ENCODE measurements around the gene ZNF536. TPM values are rescaled to one million over a fixed set of nuclear protein-coding genes. Genes with fewer than 3 reads are reported as not detected.
A peak's percentile ranks its signal among the peaks of the same experiment; 100 is the strongest.
"Not testable (repeated sequence)": the region's sequence is repeated elsewhere in the genome, so short reads cannot be mapped to it uniquely, and the experiment has no call there.

ZNF536 gene
- total RNA-seq, 2 donors from 2014 or later = 0.79 to 2.5 TPM

DNA sequence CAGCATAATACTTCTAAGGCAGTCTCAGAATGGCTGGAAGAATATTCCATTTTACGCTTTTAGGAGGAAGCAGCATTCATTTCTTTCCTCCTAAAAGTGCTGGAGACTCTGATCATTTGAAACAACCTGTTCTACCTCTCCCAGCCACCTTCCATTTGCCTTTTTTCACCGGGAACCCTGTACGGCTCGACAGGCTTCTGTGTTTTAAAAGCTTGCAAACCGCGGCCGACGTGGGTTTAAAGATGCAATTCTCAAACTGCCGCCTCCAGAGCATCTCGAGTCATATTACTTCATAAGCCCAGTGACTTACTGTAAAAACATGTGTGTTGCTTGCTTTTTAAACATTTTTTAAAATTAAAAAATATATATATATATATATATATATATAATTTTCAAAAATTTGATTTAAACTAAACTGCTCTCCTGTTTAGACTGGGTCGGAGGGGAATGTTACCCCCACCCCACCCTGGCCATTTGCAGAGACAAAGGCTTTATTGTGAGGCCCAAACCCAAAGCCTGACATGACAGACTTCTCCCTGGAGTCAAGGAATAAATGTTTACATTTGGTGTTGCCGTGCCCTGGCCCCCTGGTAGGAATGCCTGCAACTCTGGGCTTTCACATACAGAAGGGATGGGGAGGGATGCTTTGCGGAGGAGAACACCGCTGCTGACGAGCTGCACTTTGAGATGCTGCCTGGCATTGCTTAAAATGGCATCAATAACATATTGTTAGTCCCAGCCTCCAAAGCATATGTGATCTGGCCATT, 30.4 kb downstream of the ZNF536 start:
- no peak for ATAC-seq
- no peak for DNase-seq
- intact Hi-C loops (cut with DNase I, micrococcal nuclease) = no loop called here

DNA sequence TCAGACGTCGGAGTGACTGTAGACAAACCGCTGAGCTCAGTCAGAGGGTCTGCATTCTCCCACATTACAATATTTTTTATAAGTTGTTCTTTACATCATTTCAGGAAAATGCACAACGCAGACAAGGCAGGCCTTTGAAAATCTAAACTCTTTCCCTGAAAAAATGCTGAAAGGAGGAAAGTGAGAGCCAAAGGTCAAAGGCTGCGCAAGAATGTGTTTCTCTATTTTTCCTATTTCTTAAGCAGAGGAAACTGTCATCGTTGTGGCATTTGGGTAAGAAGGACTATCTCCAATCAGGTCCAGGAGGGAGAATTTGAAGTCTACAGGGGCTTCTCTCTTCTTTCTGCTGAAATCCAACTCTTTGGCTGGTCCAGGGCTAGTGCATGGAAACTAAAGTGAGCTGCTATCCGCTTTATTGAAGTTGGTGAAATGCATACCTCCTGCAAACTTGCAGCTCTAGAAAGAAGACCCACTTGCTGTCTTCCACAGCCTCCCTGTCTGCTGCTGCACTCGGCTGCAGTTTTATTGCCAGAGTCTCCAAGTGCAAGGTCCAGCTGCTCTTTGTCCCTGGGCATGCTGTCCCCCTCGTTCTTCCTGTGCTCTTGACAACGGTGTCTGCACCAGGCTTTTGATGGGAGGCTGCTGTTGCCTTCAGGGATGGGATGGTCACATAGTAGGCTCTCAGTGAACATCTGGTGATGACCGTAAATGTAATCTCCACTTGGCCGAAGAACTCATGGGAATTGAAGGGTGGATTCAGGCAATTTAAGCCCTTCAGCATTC, 31.2 kb downstream of the ZNF536 start:
- no peak for ATAC-seq
- intact Hi-C loops (cut with DNase I, micrococcal nuclease) = no loop called here
- no peak for DNase-seq

DNA sequence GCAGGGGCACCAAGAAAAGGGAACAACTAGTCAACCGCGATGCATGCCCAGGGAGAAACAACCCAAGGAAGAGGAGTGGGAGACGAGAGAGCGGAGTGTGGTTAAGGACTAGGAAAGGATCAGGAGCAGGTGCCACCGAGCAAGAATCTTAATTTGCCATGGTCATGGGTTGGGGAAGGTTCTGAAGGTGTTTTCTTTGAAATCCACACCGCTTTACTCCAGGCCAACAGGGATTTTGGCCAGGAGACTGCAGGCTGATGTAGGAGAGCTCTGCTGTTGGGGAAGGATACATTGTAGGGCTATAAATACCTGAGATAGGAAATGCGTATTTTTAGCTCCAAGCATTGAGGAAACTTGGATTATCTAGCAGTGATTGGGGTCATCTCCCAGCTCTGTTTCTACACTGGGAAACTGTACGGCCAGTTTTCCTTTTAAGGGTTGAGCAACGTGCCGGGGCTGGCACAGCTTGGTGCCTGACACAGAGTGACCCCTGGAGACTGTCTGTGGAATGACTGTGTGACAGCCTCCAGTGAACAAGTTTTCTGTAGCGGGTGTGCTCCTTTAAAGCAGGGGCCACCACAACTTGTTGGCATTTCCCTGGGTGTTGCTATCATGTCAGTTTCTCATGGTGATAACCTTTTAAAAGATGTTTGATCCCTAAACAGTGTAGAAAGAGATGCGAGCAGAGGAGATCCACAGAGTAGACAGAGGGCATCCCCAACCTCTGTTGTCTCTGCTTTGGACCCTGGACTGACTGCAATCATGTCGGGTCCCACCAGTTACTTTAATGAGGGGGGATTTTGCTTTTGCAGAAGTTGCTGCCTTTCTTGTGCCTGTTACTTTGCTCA, 34.3 kb downstream of the ZNF536 start:
- ATAC-seq (peak; percentile 58), DNase-seq (peak in 1 of 2 donors; percentile 15)

DNA sequence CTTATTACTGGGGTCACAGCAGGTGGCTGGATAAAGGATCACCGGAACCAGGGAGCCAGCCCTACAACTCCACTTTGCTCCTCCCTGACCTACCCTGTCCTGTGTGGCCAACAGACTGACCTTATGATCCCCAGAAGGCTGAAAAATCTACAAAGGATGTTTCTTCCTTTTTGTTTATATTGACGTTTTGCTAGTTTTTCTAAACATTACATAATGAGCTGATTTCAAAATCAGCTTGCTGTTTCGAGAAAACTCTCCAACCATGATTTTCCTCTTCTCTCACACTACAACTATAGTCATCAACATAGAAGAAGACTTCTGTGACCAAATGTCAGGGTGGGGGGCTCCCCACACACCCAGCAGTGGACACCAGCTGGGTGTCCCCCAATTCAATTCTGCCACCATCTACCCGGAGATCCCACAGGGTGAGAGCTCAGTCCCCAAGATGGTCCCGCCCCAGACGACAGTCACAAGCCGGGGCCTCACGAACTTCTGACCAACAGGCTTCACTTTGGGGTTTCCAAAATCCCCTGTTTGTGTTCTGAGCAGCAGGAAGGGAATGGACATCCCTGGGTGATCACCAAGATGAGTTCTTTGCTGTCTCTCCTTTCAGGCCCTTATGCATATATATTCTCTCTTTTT, 35.0 kb downstream of the ZNF536 start:
- DNase-seq = no peak
- no peak for ATAC-seq
- intact Hi-C loops (cut with DNase I, micrococcal nuclease) = no loop called here

More for the DNA sequence above, 34.3 kb downstream of the ZNF536 start:
- intact Hi-C loops (cut with DNase I, micrococcal nuclease) = no loop called here

DNA sequence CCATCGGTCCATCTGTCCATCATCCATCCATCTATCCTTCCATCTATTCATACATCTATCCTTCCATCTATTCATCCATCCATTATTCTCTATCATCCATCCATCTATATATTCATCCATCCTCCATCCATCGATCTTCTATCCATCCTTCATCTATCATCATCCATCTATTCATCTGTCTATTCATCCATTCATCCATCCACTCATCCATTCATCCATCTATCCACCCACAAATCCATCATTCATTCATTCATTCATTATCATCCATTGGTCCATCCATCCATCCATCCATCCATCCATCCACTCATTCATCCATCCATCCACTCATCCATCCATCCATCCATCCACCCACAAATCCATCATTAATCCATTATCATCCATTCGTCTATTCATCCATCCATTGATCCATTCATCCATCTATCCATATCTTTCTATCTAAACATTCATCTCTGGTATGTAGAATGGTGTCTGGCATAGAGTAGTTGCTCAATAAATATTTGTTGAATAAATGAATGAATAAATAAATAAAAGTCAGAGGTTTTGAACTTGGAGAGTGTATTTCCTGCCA, 36.6 kb downstream of the ZNF536 start:
- ATAC-seq (no peak), DNase-seq (no peak)
- intact Hi-C loops (cut with DNase I, micrococcal nuclease) = no loop called here

DNA sequence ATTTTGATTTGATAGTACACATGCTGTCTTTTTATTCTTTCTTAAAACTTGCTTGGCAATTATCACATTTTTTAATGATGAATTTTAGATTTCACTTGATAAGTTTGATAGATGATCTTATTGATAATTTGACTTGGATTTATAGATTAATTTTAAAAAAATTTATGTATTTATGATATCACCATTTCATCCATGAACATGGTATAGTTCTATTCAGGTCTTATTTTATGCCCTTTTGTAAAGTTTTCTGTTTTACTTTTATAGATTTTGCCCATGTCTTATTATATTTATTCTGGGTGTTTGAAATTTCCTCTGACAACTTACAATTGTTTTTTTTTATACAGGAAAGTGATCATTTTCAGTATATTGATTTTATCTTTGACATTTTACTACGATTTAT, 39.5 kb downstream of the ZNF536 start:
- no peak for ATAC-seq
- intact Hi-C loops (cut with DNase I, micrococcal nuclease) = no loop called here
- no peak for DNase-seq

DNA sequence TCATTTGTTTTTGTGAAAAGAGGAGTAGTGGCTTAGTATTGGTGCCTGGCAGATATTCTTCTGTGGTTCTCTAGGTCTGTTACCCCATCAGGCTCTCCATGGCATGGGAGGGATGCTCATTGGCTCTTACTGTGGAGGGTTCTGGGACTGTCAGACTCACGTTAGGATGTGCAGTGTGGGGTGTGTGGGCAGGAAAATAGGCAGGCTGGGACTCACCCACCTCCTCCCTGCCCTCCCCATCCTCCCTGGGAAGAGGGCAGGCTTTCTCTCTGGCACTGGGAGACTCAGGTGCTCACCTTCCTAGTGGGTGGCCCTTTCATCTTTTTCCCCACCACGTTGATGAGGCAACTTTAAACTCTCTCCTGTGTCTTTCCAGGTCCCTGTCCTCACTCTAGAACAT, 44.2 kb downstream of the ZNF536 start:
- no peak for DNase-seq
- no peak for ATAC-seq
- intact Hi-C loops (cut with DNase I, micrococcal nuclease) = no loop called here

DNA sequence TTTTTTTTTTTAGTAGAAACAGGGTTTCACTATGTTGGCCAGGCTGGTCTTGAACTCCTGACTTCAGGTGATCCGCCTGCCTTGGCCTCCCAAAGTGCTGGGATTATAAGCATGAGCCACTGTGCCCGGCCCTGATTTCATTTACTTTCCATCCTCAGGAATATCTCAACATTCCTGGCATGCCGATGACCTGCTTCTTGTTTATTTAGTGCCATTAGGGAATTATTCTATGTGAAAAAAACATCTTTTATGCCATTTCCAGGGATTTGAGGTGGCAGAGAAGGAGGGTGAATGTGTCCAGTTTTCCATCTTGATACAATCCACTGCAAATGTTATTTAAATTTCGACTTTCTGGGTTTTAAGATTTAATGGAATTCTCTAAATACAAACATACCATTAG, 45.0 kb downstream of the ZNF536 start:
- intact Hi-C loops (cut with DNase I, micrococcal nuclease); ATAC-seq; DNase-seq: not testable (repeated sequence)

DNA sequence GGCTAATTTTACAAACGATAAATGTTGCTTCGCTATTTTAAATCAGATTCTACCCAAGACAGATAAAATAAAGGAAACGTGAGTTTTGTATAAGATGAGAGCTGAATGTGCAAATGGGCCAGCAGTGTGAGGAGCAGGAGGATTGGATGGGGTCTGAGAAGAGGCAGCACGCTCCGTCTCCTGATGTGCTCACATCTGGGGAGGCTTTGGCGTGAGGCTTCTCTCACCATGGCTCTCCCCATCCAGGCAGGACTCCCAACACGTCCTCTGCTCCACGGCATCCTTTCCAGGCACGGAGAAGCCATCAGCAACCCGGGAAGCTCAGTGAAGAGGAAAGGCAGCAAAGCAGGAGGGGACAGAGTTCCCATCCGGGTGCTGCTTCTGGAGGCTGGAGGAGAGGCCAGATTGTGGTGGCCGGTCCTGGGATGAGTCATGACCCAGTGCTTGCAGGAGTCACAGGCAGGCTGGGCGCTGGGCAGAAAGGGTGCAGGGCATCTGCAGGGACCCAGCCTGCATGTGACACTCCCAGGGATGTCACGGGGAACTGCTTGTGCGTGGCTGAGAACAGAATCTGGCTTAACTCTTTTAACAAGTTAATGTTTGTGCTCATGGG, 47.5 kb downstream of the ZNF536 start:
- intact Hi-C loops (cut with DNase I, micrococcal nuclease) = no loop called here
- ATAC-seq = no peak
- no peak for DNase-seq

DNA sequence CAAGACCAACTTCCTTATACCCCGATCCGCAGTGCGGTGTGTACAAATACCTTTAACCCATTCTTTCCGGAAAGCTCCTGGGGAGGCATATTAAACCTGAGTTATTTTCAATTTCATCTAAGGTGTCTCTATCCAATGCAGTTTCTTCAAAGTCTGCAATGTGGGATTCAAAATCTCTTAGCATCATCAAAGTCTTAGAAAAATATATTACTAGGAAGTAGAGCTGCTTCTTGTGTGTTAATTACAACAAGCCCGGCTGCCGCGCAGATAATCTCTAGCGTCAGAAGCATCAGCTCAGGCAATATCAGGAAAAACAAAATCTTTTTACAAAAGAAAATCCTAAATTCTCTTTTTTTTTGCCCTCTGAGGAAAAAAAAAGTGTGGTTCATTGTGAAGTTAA, 48.1 kb downstream of the ZNF536 start:
- ATAC-seq = no peak
- no peak for DNase-seq
- intact Hi-C loops (cut with DNase I, micrococcal nuclease) = no loop called here

DNA sequence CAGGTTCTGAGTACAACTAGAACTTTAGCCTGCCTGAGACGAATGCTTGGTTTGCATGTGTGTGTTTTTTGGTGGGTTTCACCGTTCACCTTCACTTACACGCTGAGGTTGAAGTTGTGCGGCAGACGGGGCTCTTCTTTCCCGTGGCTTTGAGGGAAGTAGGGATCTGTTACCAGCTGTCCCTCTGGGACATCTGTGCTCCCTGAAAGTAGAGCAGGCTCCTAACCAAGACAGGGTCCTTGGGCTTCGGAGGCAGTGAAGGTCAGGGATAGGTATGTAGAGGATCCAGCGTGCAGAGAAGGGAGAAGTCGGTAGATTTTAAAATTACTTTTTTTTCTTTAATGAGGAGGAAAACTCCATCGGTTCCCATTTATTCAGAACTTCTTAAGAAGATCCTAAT, 48.7 kb downstream of the ZNF536 start:
- DNase-seq = no peak
- no peak for ATAC-seq
- intact Hi-C loops (cut with DNase I, micrococcal nuclease) = no loop called here

DNA sequence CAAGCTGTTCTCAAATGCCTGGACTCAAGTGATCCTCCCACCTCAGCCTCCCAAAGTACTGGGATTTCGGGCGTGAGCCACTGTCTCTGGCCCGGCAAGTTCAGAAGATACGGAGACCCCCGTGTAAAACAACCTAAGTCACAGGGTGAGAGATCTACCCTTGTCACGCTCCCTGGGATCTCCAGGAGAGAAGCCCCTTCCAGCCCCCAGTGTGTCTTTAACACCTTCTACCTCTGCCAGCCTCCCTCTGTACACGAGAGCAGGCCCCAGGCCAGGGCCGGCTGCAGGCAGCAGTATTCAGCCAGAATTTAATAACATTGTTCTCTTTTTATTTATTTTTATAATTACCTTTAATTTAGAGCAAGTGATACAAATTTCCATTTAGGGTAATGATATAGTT, 49.4 kb downstream of the ZNF536 start:
- intact Hi-C loops (cut with DNase I, micrococcal nuclease) = no loop called here
- ATAC-seq = no peak
- DNase-seq = no peak

DNA sequence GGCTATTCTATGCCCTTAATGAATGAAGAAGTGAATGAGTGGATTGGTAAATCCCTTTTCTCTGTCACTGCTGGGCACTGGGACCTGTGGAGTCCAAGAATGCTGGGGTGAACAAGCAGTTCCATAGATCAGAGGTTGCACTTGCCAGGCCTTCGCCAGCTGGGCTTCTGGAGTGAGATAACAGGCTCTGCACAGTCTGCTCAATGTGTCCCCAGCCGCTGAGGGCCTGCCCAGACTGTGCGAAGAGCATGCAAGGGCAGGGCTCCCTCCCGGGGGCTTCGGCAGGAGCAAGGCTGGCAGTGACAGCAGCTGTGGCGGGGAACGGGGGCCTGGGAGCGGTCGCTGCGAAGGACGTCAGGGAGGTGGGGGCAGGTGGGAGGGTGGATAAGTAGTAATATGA, 51.3 kb downstream of the ZNF536 start:
- no peak for DNase-seq
- intact Hi-C loops (cut with DNase I, micrococcal nuclease) = no loop called here

DNA sequence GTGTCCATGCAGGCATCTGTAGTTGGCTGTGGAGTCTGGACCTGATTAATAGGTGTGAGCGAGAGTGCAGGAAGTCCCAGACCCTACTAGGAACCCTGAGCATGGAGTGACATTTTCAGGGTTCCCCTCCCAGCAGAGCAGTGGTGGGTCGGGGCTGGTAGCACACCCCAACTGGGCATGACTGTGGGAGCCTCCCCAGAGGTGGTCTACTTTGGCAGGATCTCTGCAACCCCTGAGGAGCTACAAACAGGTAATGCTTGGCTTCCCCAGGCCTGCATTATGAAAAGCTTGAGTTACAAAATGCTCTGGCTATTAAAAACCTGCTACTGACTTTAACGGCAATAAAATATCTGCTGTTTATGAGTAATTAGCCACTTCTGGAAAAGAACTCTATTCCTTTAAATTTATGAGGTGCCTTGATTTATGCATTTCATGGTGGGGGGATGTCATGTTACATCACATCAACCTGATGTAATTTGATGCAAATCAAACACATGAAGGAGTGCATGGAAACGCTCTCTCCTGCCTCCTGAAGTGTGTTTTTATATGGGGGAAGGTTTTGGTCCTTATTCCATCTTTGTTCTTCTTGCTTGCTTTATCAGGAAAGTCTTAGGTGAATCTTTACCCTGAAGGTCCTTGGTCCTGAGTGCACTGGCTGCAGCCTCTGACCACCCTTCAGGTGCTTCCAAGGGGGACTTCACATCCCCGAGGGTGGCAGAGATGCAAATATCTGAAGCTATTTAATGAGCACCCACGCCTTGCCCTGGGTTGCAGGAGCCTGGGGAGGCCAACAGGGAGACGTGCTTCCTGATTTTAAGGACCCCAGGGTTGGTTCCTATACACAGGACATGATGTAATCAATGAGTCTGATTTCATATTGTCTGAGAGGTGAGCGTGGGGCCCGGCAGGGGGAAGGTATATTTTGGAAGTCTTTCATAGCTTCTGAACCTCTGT, 54.0 kb downstream of the ZNF536 start:
- intact Hi-C loops (cut with DNase I, micrococcal nuclease) = no loop called here
- DNase-seq (no peak), ATAC-seq (no peak)

More for the DNA sequence above, 51.3 kb downstream of the ZNF536 start:
- no peak for ATAC-seq

DNA sequence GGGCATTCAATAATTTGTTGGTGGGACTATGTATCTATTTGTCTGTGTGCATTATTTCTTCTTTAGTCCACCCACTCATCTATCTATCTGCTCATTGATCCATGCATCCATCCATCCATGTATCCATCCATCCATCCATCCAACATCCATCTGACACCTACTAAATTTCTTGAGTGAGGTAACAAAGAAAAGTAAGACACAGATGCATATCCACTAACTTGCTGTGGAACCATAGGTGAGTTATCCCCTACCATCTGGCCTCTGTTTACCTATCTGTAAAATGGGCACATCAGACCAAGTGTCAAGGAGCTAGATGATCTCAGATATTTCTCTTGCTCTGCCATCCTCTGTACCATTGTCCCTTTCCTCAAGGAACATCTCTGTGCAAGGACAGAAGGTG, 54.7 kb downstream of the ZNF536 start:
- DNase-seq (no peak), ATAC-seq (no peak)
- intact Hi-C loops (cut with DNase I, micrococcal nuclease) = no loop called here

DNA sequence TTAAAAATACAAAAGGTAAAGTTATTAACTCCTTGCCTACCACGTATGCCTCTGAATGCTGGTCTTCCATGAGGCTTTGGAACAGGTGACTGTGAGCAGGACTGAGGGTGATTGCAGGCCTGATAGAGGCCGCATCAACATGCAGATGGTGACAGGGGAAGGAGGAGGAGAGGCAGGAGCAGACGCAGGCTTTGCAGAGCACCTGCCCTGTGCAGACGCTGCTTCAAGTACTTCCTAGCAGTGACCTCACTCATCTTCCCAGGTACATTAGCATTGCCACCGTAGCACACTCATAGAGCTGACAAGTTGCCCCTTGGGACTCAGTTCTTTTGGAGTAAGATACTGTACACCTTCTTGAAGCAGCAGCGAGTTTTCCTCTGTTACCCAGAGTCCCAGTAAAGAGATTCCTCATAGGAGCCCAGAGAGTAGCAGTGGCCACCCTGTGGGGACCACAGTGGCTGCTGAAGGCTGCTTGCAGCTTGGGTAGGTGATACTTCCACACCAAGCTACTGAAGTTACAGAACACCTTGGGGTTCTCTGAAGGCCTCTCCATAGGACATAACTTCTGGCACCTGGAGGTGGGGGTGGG, 56.0 kb downstream of the ZNF536 start:
- intact Hi-C loops (cut with DNase I, micrococcal nuclease) = no loop called here
- ATAC-seq = no peak
- DNase-seq = no peak

DNA sequence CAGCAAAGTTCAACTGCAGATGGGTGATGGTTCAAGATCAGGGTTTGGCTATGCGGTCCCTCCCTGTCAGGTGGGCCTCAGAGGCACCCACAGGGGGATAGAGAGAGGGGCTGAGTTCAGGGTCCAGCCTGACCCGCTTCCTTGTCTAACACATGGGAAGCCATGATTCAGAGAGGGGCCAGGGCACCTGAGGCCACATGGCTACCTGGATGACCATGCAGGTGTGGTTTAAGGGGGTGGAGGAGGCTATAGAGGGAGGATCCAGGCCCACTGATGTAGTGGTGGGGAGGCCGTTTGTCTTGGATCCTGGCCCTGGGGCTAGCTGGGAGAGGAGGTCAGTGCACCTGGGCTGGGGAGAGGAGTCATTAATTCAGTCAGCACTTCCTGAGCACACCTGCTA, 56.7 kb downstream of the ZNF536 start:
- ATAC-seq = no peak
- intact Hi-C loops (cut with DNase I, micrococcal nuclease) = no loop called here

More for the DNA sequence above, 56.7 kb downstream of the ZNF536 start:
- no peak for DNase-seq

All from left colon (tissue), 2 donors.